Transverse colon (tissue), 4 donors: ENCODE data around the gene PTCH1. TPM values are rescaled to one million over a fixed set of nuclear protein-coding genes. Genes with fewer than 3 reads are reported as not detected.

Experiments used
- DNase-seq: peaks from one replicate; pipeline ENCODE4 v3.0.0-alpha.2; 2019
- H3K27ac ChIP-seq, 4 donors: fragments of 200-600 bp; sonication (generic); 2 replicates each; pipeline ENCODE4 v1.5.1; 2016 to 2018; ENCODE audit warnings: inconsistent platforms in 4 of 4
- H3K27me3 ChIP-seq: fragments of 200-600 bp; sonication (generic); 2 replicates; pipeline ENCODE4 v1.5.1; 2017; ENCODE audit warnings: inconsistent platforms
- H3K36me3 ChIP-seq, 4 donors: fragments of 200-600 bp; sonication (generic); 2 replicates each; pipeline ENCODE4 v1.5.1; 2017 to 2019; ENCODE audit warnings: inconsistent platforms in 4 of 4
- H3K4me1 ChIP-seq, 4 donors: fragments of 200-600 bp; sonication (generic); 2 replicates each; pipeline ENCODE4 v1.5.1; 2017 to 2020; ENCODE audit warnings: inconsistent platforms in 4 of 4
- H3K4me3 ChIP-seq, 4 donors: fragments of 200-600 bp; sonication (generic); 1 replicate in 1 of 4; 2 replicates in 3 of 4; pipeline versions ENCODE4 v1.5.1 to v1.6.1; 2017 to 2019; ENCODE audit warnings: inconsistent platforms in 4 of 4
- H3K9me3 ChIP-seq, 2 donors: fragments of 200-600 bp; sonication (generic); 2 replicates each; pipeline ENCODE4 v1.5.1; 2017 to 2019; ENCODE audit warnings: inconsistent platforms in 2 of 2
- CTCF ChIP-seq, 5 experiments: fragments of 200-600 bp in 3 of 5; fragments of 450-650 bp in 2 of 5; sonication (generic) in 3 of 5; IDR thresholded peaks; 1 replicate in 2 of 5; 2 replicates in 3 of 5; pipeline ENCODE4 v1.5.1; 2016 to 2017; ENCODE audit warnings: antibody characterized with exemption in 5 of 5, inconsistent platforms in 3 of 5, mild to moderate bottlenecking in 2 of 5, moderate library complexity in 1 of 5
- EP300 ChIP-seq: sonication (generic); formaldehyde crosslinking; IDR thresholded peaks from one replicate; pipeline ENCODE4 v1.6.1; 2017; ENCODE audit warnings: antibody characterized with exemption, low read depth
- POLR2A ChIP-seq: fragments of 450-650 bp; IDR thresholded peaks from one replicate; pipeline ENCODE4 v1.6.1; 2016; ENCODE audit warnings: antibody characterized with exemption, mild to moderate bottlenecking, moderate library complexity
- POLR2AphosphoS5 ChIP-seq, 3 donors: sonication (generic); formaldehyde crosslinking; IDR thresholded peaks; one replicate each; pipeline ENCODE4 v1.6.1; 2016; ENCODE audit warnings: antibody characterized with exemption in 3 of 3
- WGBS, 2 donors: methylation state at CpG; one replicate each; pipeline ENCODE4 v1.1.5; 2018; ENCODE audit warnings: low coverage in 1 of 2; 5-methylcytosine and 5-hydroxymethylcytosine counted together
- in situ Hi-C, 4 donors: fragments of 200-750 bp; cut with MboI; loops; one replicate each; pipeline versions ENCODE4 v1.15.0 to v1.15.1; 2017; ENCODE audit warnings: low sequenced_read_pairs in 3 of 4, low pct_ligation_motif_present in 1 of 4, low pct_unique_long_range_greater_than_20kb in 1 of 4
- intact Hi-C: fragments of 100-400 bp; cut with DNase I; formaldehyde crosslinking; loops from one replicate; pipeline ENCODE4 v1.15.1; 2023; ENCODE audit warnings: low total_unique reads
- total RNA-seq, 4 donors: library from RNA; depleted of rRNA; stranded (reverse); fragments of >200 nt; gene quantifications; one replicate each; pipeline ENCODE4 v1.1.0, GENCODE V29; 2016

PTCH1 gene
- total RNA-seq, 4 donors from 2014 or later = 12.3 to 50.9 (median 26.4) TPM

GRCh38 chr9:95484225-95484624, 32.5 kb downstream of the PTCH1 start:
- in situ Hi-C loops = no loop called here
- H3K4me3 ChIP-seq = no peak overlapping the region
- no peaks in the 10 kb centered on the region for H3K27me3 ChIP-seq
- peaks cover 0 to 6% (median under 1%) of the 10 kb centered on the region in 4 donors for H3K36me3 ChIP-seq
- intact Hi-C loops = no loop called here
- TF ChIP-seq POLR2AphosphoS5 (IDR thresholded peaks at IDR 0.05) = no peak
- TF ChIP-seq CTCF (IDR thresholded peaks at IDR 0.05) = no peak
- DNase-seq = no peak
- H3K4me1 ChIP-seq = peaks cover 0 to 25% (median 6%) of the 10 kb centered on the region in 4 donors
- 50 to 64% methylated on average over 3 of the region's 3 CpGs for WGBS, 2 donors
- no peaks in the 10 kb centered on the region for H3K9me3 ChIP-seq
- H3K27ac ChIP-seq = no peak overlapping the region

GRCh38 chr9:95483431-95483830, 33.3 kb downstream of the PTCH1 start:
- Histone ChIP-seq H3K27ac (no peak overlapping the region), H3K4me3 (no peak overlapping the region), H3K9me3 (no peaks in the 10 kb centered on the region), H3K36me3 (peaks cover 0 to 8% (median 2%) of the 10 kb centered on the region in 4 donors), H3K27me3 (no peaks in the 10 kb centered on the region), H3K4me1 (peaks cover 0 to 25% (median 6%) of the 10 kb centered on the region in 4 donors)
- in situ Hi-C loops (no loop called here), intact Hi-C loops (no loop called here)
- TF ChIP-seq POLR2A (no peak), CTCF (IDR thresholded peaks at IDR 0.05) (no peak), POLR2AphosphoS5 (IDR thresholded peaks at IDR 0.05) (no peak), EP300 (no peak)
- WGBS, 2 donors = 83 to 88% methylated on average over 3 to 6 of the region's 6 CpGs
- no peak for DNase-seq

- Histone ChIP-seq H3K27ac (no peak overlapping the region), H3K4me3 (no peak overlapping the region), H3K36me3 (peaks cover 0 to 8% (median 3%) of the 10 kb centered on the region in 4 donors), H3K4me1 (peaks cover 0 to 25% (median 6%) of the 10 kb centered on the region in 4 donors), H3K27me3 (no peaks in the 10 kb centered on the region), H3K9me3 (no peaks in the 10 kb centered on the region)
- DNase-seq = no peak
- TF ChIP-seq POLR2A (no peak), EP300 (no peak), CTCF (IDR thresholded peaks at IDR 0.05) (no peak), POLR2AphosphoS5 (IDR thresholded peaks at IDR 0.05) (no peak)
- in situ Hi-C loops = no loop called here
- WGBS, 2 donors = 87 to 97% methylated on average over 3 of the region's 3 CpGs
- intact Hi-C loops = no loop called here
These were observed 34.1 kb downstream of the PTCH1 start for GRCh38 chr9:95482621-95483020.

DNA sequence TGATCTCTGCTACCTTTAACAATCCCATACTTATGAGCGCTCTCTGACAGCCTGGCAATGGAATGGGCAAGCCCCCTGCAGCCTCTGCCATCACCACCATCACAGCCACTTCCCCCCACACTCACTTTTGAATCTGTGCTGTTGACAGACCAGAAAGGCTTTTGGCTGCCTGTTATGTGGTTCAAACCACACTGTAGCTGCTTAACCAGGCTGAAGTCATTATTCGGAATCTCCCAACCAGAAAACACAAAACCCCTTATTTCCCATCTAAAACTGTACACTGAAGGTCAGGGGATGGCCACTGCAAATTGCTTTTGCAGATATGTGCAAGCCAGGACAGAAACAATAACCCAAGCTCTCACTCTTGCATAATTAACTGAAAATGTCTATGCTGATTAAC, 35.8 kb downstream of the PTCH1 start:
- WGBS, 2 donors = 80 to 86% methylated on average over 1 to 2 of the region's 2 CpGs

More for the DNA sequence above, 35.8 kb downstream of the PTCH1 start:
- H3K27me3 ChIP-seq = no peaks in the 10 kb centered on the region
- intact Hi-C loops = no loop called here
- no peaks in the 10 kb centered on the region for H3K9me3 ChIP-seq
- peaks cover 0 to 18% (median 5%) of the 10 kb centered on the region in 4 donors for H3K36me3 ChIP-seq
- no peak for DNase-seq
- no peak overlapping the region for H3K4me3 ChIP-seq
- TF ChIP-seq CTCF (IDR thresholded peaks at IDR 0.05) (no peak), POLR2A (no peak), POLR2AphosphoS5 (IDR thresholded peaks at IDR 0.05) (no peak), EP300 (no peak)
- in situ Hi-C loops = no loop called here
- no peak overlapping the region for H3K27ac ChIP-seq
- peaks cover 0 to 19% (median 0%) of the 10 kb centered on the region in 4 donors for H3K4me1 ChIP-seq
